ENCODE results near the gene R3HDML. TPM values are rescaled to one million over a fixed set of nuclear protein-coding genes. Genes with fewer than 3 reads are reported as not detected.

R3HDML gene, protein sequence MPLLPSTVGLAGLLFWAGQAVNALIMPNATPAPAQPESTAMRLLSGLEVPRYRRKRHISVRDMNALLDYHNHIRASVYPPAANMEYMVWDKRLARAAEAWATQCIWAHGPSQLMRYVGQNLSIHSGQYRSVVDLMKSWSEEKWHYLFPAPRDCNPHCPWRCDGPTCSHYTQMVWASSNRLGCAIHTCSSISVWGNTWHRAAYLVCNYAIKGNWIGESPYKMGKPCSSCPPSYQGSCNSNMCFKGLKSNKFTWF
- not detected in 2 replicates for total RNA-seq (2022)
- percentile 6 among the genes with signal in this experiment for Bru-seq, nascent RNA
- BruChase-seq, experiment 1, labeled RNA remaining after a 6-hour chase: not detected
- BruChase-seq, experiment 2, labeled RNA remaining after a 2-hour chase: not detected
- long read RNA-seq: 0 reads

DNA sequence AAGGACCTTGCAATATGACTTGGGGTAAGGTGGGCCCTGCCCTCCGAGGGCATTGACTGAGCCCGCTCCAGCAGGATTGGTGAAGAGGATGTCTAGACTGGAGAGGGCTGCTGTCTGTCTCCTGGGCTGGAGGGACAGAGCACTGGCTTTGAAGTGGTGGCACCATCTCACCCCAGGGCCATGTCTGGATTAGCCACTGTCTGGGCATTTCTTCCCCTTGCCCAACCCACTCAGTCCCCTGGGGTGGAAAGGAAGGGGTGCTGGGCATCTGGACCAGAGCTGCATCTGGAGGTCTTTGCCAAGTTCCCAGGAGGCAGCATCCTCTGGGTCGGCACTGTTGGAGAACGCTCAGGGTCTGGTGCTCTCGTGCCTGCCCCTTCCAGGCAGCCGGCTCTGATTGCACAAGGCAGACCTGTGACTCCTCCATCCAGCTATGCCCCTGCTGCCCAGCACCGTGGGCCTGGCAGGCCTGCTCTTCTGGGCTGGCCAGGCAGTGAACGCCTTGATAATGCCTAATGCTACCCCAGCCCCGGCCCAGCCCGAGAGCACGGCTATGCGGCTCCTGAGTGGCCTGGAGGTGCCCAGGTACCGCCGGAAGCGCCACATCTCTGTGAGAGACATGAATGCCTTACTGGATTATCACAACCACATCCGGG, at the start of gene R3HDML:
R3HDML (plus strand) TSS at position 319 of the 656 bp plus-strand sequence; CDS start at position 434, 115 bp downstream.
- H3K27me3 Mint-ChIP-seq (ENCODE audit: unreplicated experiment): peaks cover 55% of the 10 kb centered on the region
- intact Hi-C loops (cut with micrococcal nuclease; ENCODE audit: unreplicated experiment): no loop called here
- H3K4me1 Mint-ChIP-seq (ENCODE audit: low read depth, unreplicated experiment): no peaks in the 10 kb centered on the region
- no peak within 1 kb of the TSS for H3K27ac Mint-ChIP-seq (ENCODE audit: unreplicated experiment)
- H3K9me3 Mint-ChIP-seq (ENCODE audit: low read depth, unreplicated experiment): no peaks in the 10 kb centered on the region
- TF ChIP-seq, protein P1, sequence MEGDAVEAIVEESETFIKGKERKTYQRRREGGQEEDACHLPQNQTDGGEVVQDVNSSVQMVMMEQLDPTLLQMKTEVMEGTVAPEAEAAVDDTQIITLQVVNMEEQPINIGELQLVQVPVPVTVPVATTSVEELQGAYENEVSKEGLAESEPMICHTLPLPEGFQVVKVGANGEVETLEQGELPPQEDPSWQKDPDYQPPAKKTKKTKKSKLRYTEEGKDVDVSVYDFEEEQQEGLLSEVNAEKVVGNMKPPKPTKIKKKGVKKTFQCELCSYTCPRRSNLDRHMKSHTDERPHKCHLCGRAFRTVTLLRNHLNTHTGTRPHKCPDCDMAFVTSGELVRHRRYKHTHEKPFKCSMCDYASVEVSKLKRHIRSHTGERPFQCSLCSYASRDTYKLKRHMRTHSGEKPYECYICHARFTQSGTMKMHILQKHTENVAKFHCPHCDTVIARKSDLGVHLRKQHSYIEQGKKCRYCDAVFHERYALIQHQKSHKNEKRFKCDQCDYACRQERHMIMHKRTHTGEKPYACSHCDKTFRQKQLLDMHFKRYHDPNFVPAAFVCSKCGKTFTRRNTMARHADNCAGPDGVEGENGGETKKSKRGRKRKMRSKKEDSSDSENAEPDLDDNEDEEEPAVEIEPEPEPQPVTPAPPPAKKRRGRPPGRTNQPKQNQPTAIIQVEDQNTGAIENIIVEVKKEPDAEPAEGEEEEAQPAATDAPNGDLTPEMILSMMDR (IDR thresholded peaks at IDR 0.05; ENCODE audit: unreplicated experiment): no peak
- no peaks in the 10 kb centered on the region for H3K36me3 Mint-ChIP-seq (ENCODE audit: insufficient read depth, unreplicated experiment)
- H3K4me3 Mint-ChIP-seq (ENCODE audit: low read depth, unreplicated experiment): no peak within 1 kb of the TSS
- CTCF ChIA-PET: interaction anchor here (1.0 kb wide), 1 partner anchor 10 kb away, joined by 7 read pairs; no protein-coding TSS in a partner anchor
- BruUV-seq (replicated peaks): no TSS peak
- DNase-seq: no peak

DNA sequence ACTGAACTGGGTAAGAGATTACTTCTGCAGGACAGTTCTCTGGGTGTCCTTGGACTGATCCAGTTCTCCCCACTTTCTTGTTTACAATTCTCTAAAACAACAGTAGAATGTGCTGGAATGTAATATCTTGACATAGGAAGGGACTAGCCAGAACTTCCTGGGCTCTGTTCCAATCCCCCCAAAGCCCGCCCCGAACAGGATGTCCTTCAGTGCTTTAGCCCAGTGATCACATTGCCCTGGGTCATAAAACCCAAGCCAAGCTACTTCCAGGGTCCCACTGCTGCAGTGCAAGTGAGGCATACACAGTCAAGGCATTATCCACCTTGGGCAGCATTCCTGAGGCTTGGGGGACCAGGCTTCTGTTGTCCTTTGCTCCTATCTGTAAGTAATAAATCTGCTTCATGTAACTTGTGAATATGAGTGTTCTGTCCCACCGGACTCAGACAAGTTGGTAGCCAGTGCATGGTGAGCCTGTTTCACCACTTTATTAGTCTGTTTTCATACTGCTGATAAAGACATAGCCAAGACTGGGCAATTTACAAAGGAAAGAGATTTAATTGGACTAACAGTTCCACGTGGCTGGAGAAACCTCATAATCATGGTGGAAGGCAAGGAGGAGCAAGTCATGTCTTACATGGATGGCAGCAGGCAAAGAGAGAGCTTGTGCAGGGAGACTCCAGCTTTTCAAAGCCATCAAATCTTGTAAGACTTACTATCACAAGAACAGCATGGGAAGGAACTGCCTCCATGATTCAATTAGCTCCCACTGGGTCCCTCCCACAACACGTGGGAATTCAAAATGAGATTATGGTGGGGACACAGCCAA, 49.4 kb upstream of the R3HDML start:
- no peak for DNase-seq
- Mint-ChIP-seq H3K36me3 (ENCODE audit: insufficient read depth, unreplicated experiment) (no peaks in the 10 kb centered on the region), H3K27ac (ENCODE audit: unreplicated experiment) (no peak overlapping the region), H3K9me3 (ENCODE audit: low read depth, unreplicated experiment) (no peaks in the 10 kb centered on the region), H3K4me3 (ENCODE audit: low read depth, unreplicated experiment) (no peak overlapping the region), H3K4me1 (ENCODE audit: low read depth, unreplicated experiment) (no peaks in the 10 kb centered on the region), H3K27me3 (ENCODE audit: unreplicated experiment) (peaks cover 78% of the 10 kb centered on the region)
- TF ChIP-seq, protein P1 (IDR thresholded peaks at IDR 0.05; ENCODE audit: unreplicated experiment): no peak
- BruUV-seq (replicated peaks): no TSS peak
- CTCF ChIA-PET: no interaction called here
- intact Hi-C loops (cut with micrococcal nuclease; ENCODE audit: unreplicated experiment): no loop called here

DNA sequence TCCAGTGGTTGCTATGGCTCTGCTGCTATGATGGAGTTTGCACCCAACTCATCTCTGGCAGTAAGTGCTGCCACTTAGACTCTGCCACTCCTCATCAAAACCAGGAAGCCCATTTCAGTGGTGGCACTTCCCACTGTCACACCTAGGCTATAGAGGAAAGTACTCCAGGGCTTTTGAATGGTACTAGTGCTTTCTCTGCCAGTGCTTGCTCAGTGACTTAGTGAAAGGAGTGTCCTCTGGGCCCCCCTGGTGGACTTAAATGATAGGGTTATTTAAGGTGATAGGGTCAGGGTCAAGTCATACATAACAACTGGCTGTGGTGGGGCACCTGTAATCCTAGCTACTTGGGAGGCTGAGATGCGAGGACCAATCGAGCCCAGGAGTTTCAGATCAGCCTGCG, 48.6 kb upstream of the R3HDML start:
- H3K4me3 Mint-ChIP-seq (ENCODE audit: low read depth, unreplicated experiment): no peak overlapping the region
- intact Hi-C loops (cut with micrococcal nuclease; ENCODE audit: unreplicated experiment): no loop called here
- BruUV-seq (replicated peaks): no TSS peak
- H3K9me3 Mint-ChIP-seq (ENCODE audit: low read depth, unreplicated experiment): no peaks in the 10 kb centered on the region
- TF ChIP-seq, protein P1 (IDR thresholded peaks at IDR 0.05; ENCODE audit: unreplicated experiment): no peak
- no peak for DNase-seq
- CTCF ChIA-PET: no interaction called here
- peaks cover 71% of the 10 kb centered on the region for H3K27me3 Mint-ChIP-seq (ENCODE audit: unreplicated experiment)
- H3K4me1 Mint-ChIP-seq (ENCODE audit: low read depth, unreplicated experiment): no peaks in the 10 kb centered on the region
- no peaks in the 10 kb centered on the region for H3K36me3 Mint-ChIP-seq (ENCODE audit: insufficient read depth, unreplicated experiment)
- no peak overlapping the region for H3K27ac Mint-ChIP-seq (ENCODE audit: unreplicated experiment)

DNA sequence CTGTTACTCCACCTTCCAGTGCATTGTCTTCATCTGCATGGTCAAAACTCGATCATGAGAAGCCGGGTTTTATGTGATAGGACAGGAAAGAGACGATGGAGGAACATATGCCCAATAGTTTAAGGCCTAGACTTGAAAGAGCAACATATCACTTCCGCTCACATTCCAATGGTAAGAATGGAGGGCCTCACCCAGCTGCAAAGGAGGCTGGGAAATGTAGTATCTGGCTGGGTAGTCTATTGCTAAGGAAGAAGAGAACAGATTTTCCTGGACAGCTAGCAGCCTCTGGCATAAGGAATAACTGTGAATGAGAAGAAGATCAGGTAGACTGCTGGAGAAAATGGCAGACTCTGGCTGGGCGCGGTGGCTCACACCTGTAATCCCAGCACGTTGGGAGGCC, 45.1 kb upstream of the R3HDML start:
- intact Hi-C loops (cut with micrococcal nuclease; ENCODE audit: unreplicated experiment): no loop called here
- TF ChIP-seq, protein P1 (IDR thresholded peaks at IDR 0.05; ENCODE audit: unreplicated experiment): no peak
- BruUV-seq (replicated peaks): no TSS peak
- Mint-ChIP-seq H3K36me3 (ENCODE audit: insufficient read depth, unreplicated experiment) (no peaks in the 10 kb centered on the region), H3K9me3 (ENCODE audit: low read depth, unreplicated experiment) (no peaks in the 10 kb centered on the region), H3K4me1 (ENCODE audit: low read depth, unreplicated experiment) (no peaks in the 10 kb centered on the region), H3K27me3 (ENCODE audit: unreplicated experiment) (peaks cover 43% of the 10 kb centered on the region), H3K4me3 (ENCODE audit: low read depth, unreplicated experiment) (no peak overlapping the region), H3K27ac (ENCODE audit: unreplicated experiment) (no peak overlapping the region)
- no peak for DNase-seq
- CTCF ChIA-PET: no interaction called here
